ENCODE measurements around the gene GRIK4.

DNA sequence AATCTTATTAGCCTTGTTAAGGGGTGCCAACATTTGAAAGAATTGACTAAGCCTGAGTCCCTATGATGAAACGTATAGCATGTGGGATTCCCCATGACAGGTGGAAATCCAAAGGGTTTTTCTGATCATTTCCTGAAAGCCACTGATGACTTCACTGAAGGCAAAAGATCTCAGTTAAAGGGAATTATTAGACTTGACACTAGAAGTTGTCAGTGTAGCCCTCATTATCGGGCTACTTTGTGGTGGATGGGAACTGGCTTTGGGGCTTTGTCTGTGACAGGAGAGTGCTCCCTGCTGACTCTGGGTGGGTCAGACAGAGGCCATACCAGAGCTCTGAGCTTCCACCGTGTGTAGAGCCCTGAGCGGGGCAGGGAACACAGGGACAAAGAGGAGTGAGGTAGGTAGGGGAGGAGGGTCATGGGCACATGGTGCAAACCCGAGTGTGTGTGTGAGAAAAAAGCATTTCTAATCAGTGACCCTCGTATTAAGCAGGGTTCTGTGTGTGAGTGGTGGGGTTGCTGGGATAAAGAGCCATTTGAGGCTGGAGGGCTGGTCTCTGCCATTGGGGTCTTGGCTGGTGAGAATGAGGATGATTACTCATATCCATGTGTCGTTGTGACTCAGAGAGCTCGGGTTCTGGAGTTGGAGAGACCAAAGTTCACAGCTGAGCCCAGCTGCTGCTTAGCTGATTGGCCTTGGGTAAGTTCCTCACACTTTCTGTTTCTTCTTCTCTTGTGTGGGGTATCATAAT is 101.1 kb downstream of the GRIK4 start:
- TF ChIP-seq, protein P1, sequence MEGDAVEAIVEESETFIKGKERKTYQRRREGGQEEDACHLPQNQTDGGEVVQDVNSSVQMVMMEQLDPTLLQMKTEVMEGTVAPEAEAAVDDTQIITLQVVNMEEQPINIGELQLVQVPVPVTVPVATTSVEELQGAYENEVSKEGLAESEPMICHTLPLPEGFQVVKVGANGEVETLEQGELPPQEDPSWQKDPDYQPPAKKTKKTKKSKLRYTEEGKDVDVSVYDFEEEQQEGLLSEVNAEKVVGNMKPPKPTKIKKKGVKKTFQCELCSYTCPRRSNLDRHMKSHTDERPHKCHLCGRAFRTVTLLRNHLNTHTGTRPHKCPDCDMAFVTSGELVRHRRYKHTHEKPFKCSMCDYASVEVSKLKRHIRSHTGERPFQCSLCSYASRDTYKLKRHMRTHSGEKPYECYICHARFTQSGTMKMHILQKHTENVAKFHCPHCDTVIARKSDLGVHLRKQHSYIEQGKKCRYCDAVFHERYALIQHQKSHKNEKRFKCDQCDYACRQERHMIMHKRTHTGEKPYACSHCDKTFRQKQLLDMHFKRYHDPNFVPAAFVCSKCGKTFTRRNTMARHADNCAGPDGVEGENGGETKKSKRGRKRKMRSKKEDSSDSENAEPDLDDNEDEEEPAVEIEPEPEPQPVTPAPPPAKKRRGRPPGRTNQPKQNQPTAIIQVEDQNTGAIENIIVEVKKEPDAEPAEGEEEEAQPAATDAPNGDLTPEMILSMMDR (IDR thresholded peaks at IDR 0.05), result no peak
- TF ChIP-seq, protein P2, sequence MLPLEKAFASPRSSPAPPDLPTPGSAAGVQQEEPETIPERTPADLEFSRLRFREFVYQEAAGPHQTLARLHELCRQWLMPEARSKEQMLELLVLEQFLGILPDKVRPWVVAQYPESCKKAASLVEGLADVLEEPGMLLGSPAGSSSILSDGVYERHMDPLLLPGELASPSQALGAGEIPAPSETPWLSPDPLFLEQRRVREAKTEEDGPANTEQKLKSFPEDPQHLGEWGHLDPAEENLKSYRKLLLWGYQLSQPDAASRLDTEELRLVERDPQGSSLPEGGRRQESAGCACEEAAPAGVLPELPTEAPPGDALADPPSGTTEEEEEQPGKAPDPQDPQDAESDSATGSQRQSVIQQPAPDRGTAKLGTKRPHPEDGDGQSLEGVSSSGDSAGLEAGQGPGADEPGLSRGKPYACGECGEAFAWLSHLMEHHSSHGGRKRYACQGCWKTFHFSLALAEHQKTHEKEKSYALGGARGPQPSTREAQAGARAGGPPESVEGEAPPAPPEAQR (CRISPR knock-in tag; IDR thresholded peaks at IDR 0.05), result no peak
- TF ChIP-seq, protein P3, sequence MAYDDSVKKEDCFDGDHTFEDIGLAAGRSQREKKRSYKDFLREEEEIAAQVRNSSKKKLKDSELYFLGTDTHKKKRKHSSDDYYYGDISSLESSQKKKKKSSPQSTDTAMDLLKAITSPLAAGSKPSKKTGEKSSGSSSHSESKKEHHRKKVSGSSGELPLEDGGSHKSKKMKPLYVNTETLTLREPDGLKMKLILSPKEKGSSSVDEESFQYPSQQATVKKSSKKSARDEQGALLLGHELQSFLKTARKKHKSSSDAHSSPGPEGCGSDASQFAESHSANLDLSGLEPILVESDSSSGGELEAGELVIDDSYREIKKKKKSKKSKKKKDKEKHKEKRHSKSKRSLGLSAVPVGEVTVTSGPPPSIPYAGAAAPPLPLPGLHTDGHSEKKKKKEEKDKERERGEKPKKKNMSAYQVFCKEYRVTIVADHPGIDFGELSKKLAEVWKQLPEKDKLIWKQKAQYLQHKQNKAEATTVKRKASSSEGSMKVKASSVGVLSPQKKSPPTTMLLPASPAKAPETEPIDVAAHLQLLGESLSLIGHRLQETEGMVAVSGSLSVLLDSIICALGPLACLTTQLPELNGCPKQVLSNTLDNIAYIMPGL (CRISPR knock-in tag; IDR thresholded peaks at IDR 0.05), result no peak
- TF ChIP-seq, protein P4, sequence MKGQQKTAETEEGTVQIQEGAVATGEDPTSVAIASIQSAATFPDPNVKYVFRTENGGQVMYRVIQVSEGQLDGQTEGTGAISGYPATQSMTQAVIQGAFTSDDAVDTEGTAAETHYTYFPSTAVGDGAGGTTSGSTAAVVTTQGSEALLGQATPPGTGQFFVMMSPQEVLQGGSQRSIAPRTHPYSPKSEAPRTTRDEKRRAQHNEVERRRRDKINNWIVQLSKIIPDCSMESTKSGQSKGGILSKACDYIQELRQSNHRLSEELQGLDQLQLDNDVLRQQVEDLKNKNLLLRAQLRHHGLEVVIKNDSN (CRISPR knock-in tag; IDR thresholded peaks at IDR 0.05), result no peak
- TF ChIP-seq ESRRA (CRISPR knock-in tag; IDR thresholded peaks at IDR 0.05; ENCODE audit: borderline replicate concordance) (no peak), RELA (CRISPR knock-in tag; IDR thresholded peaks at IDR 0.05; ENCODE audit: borderline replicate concordance) (no peak), ZNF121 (CRISPR knock-in tag; IDR thresholded peaks at IDR 0.05) (no peak), NFYB (CRISPR knock-in tag; conservative IDR thresholded peaks at IDR 0.05; ENCODE audit: low read depth) (no peak), JUN (CRISPR knock-in tag; IDR thresholded peaks at IDR 0.05) (no peak), TEAD4 (CRISPR knock-in tag; IDR thresholded peaks at IDR 0.05) (no peak), SOX15 (CRISPR knock-in tag; IDR thresholded peaks at IDR 0.05) (no peak), SP1 (CRISPR knock-in tag; conservative IDR thresholded peaks at IDR 0.05) (no peak)
- TF ChIP-seq, protein P5, sequence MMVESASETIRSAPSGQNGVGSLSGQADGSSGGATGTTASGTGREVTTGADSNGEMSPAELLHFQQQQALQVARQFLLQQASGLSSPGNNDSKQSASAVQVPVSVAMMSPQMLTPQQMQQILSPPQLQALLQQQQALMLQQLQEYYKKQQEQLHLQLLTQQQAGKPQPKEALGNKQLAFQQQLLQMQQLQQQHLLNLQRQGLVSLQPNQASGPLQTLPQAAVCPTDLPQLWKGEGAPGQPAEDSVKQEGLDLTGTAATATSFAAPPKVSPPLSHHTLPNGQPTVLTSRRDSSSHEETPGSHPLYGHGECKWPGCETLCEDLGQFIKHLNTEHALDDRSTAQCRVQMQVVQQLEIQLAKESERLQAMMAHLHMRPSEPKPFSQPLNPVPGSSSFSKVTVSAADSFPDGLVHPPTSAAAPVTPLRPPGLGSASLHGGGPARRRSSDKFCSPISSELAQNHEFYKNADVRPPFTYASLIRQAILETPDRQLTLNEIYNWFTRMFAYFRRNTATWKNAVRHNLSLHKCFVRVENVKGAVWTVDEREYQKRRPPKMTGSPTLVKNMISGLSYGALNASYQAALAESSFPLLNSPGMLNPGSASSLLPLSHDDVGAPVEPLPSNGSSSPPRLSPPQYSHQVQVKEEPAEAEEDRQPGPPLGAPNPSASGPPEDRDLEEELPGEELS (CRISPR knock-in tag; IDR thresholded peaks at IDR 0.05), result no peak
- TF ChIP-seq, protein P6, sequence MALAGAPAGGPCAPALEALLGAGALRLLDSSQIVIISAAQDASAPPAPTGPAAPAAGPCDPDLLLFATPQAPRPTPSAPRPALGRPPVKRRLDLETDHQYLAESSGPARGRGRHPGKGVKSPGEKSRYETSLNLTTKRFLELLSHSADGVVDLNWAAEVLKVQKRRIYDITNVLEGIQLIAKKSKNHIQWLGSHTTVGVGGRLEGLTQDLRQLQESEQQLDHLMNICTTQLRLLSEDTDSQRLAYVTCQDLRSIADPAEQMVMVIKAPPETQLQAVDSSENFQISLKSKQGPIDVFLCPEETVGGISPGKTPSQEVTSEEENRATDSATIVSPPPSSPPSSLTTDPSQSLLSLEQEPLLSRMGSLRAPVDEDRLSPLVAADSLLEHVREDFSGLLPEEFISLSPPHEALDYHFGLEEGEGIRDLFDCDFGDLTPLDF (CRISPR knock-in tag; IDR thresholded peaks at IDR 0.05), result no peak

Measured in WTC11 (cell line).